ENCODE data around the gene CHP2.
A peak's percentile ranks its signal among the peaks of the same experiment; 100 is the strongest.
"Not testable (repeated sequence)": the region's sequence is repeated elsewhere in the genome, so short reads cannot be mapped to it uniquely, and the experiment has no call there.

The CHP2 gene

DNA sequence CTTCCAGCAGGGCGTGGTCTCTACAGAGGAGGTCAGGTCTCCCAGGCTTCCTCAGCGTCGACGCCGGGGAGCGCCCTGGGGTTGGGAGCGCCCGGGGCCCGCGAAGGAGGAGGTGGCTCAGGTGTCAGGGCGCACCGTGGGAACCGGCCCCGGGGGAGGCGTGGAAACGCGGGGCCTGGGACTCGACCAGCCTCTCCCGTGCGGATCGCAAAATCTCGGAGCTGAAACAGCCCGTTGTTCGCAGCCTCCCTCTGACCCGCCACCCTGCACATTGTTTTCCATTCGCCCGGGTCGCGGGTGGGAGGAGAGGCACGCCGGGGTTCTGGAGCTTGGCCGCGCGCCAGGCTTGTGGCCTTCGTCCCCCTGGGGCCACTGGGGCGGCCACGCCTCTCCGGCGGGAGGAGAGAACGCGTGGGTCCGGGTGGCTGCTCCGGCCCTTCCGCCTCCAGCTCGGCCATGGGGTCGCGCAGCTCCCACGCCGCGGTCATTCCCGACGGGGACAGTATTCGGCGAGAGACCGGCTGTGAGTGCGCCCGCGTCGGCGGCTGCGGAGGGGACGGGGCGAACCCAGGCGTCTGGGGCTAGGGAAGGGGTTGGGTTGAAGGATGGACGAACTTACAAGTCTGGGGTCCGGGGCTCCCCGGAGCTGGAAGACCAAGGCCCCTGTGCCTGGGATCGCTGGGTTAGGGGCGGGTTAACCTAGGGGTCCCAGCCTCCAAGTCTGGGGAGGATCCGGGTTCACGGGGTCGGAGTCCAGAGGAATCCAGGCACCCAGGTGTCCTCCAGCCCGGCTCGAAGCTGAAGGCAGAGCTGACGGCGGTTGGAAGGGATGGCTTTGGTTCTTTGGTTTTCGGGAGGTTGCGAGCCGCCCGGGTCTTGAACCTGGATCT is at the start of gene CHP2:
Gene CHP2, plus strand, starts transcription at position 433 of the 890 bp plus-strand sequence. Its CDS starts 24 bp downstream, at position 457.
- Mint-ChIP-seq H3K27me3 (peaks cover 42 to 68% of the 10 kb centered on the region in 2 donors), H3K36me3 (no peaks in the 10 kb centered on the region), H3K9me3 (peaks cover 0 to 2% of the 10 kb centered on the region in 2 donors), H3K27ac (peak within 1 kb of the TSS; percentile 53), H3K4me3 (peak within 1 kb of the TSS; percentile 60 to 61), H3K4me1 (peaks cover 6 to 9% of the 10 kb centered on the region in 2 donors)
- peak; percentile 34 to 42 for ATAC-seq (replicated peaks)
- DNase-seq = no peak

GRCh38 chr16:23705517-23705902 is 49.3 kb upstream of the CHP2 start:
- ATAC-seq (replicated peaks) (no peak), DNase-seq (no peak)
- Mint-ChIP-seq H3K9me3 (peaks cover 13 to 16% of the 10 kb centered on the region in 2 donors), H3K4me1 (no peaks in the 10 kb centered on the region), H3K4me3 (no peak overlapping the region), H3K36me3 (peaks cover 6 to 10% of the 10 kb centered on the region in 2 donors), H3K27ac (no peak overlapping the region), H3K27me3 (peaks cover 40 to 54% of the 10 kb centered on the region in 2 donors)

- ATAC-seq (replicated peaks) (no peak), DNase-seq (no peak)
- Mint-ChIP-seq H3K4me3 (no peak overlapping the region), H3K4me1 (no peaks in the 10 kb centered on the region), H3K27ac (no peak overlapping the region), H3K27me3 (peaks cover 48 to 63% of the 10 kb centered on the region in 2 donors), H3K9me3 (peaks cover 13 to 16% of the 10 kb centered on the region in 2 donors), H3K36me3 (peaks cover 6 to 10% of the 10 kb centered on the region in 2 donors)
Observed at GRCh38 chr16:23706439-23706838, 48.4 kb upstream of the CHP2 start.

DNA sequence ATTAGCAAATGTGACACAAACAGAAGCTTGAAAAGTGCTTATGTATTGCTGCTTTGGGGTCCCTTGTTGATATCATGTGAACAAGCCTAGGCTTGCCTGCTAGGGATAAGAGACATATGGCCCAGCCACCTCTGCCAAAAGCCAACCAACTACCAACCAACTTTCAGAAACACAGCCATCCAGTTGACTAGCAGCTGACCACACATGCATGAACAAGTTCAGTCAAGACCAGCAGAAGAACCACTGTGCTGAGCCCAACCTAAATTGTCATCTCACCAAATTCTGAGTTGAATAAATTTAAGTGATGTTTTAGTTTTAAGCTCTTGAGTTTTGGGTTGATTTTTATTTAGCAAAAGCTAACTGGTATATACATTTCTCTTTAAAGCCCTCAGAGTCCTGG is 45.3 kb upstream of the CHP2 start:
- peaks cover 57 to 77% of the 10 kb centered on the region in 2 donors for H3K27me3 Mint-ChIP-seq
- no peaks in the 10 kb centered on the region for H3K4me1 Mint-ChIP-seq
- H3K9me3 Mint-ChIP-seq = peaks cover 8 to 11% of the 10 kb centered on the region in 2 donors
- no peak for DNase-seq
- H3K36me3 Mint-ChIP-seq = peaks cover 4 to 7% of the 10 kb centered on the region in 2 donors
- no peak overlapping the region for H3K27ac Mint-ChIP-seq
- H3K4me3 Mint-ChIP-seq = no peak overlapping the region
- no peak for ATAC-seq (replicated peaks)

GRCh38 chr16:23710008-23710407 is 44.8 kb upstream of the CHP2 start:
- H3K27ac Mint-ChIP-seq = no peak overlapping the region
- ATAC-seq (replicated peaks) (no peak), DNase-seq (no peak)
- H3K9me3 Mint-ChIP-seq = peaks cover 8 to 11% of the 10 kb centered on the region in 2 donors
- H3K36me3 Mint-ChIP-seq = peaks cover 4 to 7% of the 10 kb centered on the region in 2 donors
- H3K4me1 Mint-ChIP-seq = no peaks in the 10 kb centered on the region
- H3K27me3 Mint-ChIP-seq = peaks cover 57 to 77% of the 10 kb centered on the region in 2 donors
- H3K4me3 Mint-ChIP-seq = no peak overlapping the region

DNA sequence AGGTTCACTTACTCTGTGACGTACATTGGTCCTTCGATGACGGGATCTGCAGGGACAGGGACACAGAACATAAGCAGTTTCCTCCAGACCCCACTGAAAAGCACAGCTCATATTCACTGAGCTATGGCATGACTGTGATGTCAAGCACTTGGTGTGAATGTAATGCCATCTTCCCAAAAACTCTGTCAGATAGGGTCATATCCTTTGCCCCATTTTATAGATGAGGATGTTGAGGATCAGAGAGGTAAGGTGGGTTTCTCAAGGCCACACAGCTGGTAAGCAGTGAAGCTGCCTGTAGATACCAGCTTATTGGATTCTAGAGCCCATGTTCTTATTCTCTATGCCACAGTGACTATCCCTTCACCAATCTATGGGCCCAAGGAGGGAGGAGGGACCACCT is 44.3 kb upstream of the CHP2 start:
- Mint-ChIP-seq H3K4me3 (no peak overlapping the region), H3K27me3 (peaks cover 54 to 75% of the 10 kb centered on the region in 2 donors), H3K36me3 (peaks cover 4 to 7% of the 10 kb centered on the region in 2 donors), H3K27ac (no peak overlapping the region), H3K4me1 (no peaks in the 10 kb centered on the region), H3K9me3 (peaks cover 8 to 11% of the 10 kb centered on the region in 2 donors)
- ATAC-seq (replicated peaks) = no peak
- no peak for DNase-seq

DNA sequence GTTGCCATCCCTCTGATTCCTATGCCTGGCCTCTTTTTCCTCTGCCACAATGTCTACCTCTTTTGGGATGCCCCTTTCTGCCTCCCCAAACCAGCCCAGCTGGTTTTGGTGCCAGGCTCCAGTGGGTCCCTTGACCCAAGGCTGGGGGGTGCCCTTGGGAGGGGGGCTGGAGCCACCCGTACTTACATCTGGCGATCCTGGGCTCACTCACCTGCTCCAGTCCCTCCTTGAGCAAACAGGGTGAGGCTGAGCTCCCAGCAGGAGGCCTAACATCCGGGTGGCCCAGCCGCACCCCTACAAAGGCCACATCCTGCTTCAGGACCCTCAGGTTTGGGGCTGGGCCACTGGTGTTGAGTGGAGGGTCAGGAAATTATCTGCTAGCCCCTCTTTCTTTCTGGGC is 43.0 kb upstream of the CHP2 start:
- peaks cover 52 to 68% of the 10 kb centered on the region in 2 donors for H3K27me3 Mint-ChIP-seq
- peaks cover 8 to 11% of the 10 kb centered on the region in 2 donors for H3K9me3 Mint-ChIP-seq
- no peak overlapping the region for H3K4me3 Mint-ChIP-seq
- no peak overlapping the region for H3K27ac Mint-ChIP-seq
- peaks cover 4 to 7% of the 10 kb centered on the region in 2 donors for H3K36me3 Mint-ChIP-seq
- DNase-seq (no peak), ATAC-seq (replicated peaks) (no peak)
- no peaks in the 10 kb centered on the region for H3K4me1 Mint-ChIP-seq

- H3K4me3 Mint-ChIP-seq = no peak within 1 kb of the TSS
- peaks cover 57 to 76% of the 10 kb centered on the region in 2 donors for H3K27me3 Mint-ChIP-seq
Observed at GRCh38 chr16:23712976-23713375, 41.9 kb upstream of the CHP2 start, which contains the start of gene ERN2. Gene ERN2, minus strand, starts transcription at chr16:23713222. Its CDS starts 35 bp downstream, at chr16:23713187.

GRCh38 chr16:23716484-23716883 is 38.3 kb upstream of the CHP2 start:
- H3K9me3 Mint-ChIP-seq = peaks cover 0 to 1% of the 10 kb centered on the region in 2 donors
- no peak overlapping the region for H3K27ac Mint-ChIP-seq
- no peak for ATAC-seq (replicated peaks)
- H3K27me3 Mint-ChIP-seq = peaks cover 44 to 64% of the 10 kb centered on the region in 2 donors
- no peak overlapping the region for H3K4me3 Mint-ChIP-seq
- H3K4me1 Mint-ChIP-seq = no peaks in the 10 kb centered on the region
- no peaks in the 10 kb centered on the region for H3K36me3 Mint-ChIP-seq
- DNase-seq = no peak

More at GRCh38 chr16:23712976-23713375, 41.9 kb upstream of the CHP2 start, which contains the start of gene ERN2:
- Mint-ChIP-seq H3K27ac (no peak within 1 kb of the TSS), H3K4me1 (no peaks in the 10 kb centered on the region), H3K36me3 (peaks cover 4 to 7% of the 10 kb centered on the region in 2 donors), H3K9me3 (peaks cover 8 to 11% of the 10 kb centered on the region in 2 donors)
- ATAC-seq (replicated peaks) = no peak
- DNase-seq = no peak

GRCh38 chr16:23722613-23723240 is 32.1 kb upstream of the CHP2 start:
- not testable (repeated sequence) for DNase-seq; ATAC-seq (replicated peaks); H3K9me3 Mint-ChIP-seq; H3K36me3 Mint-ChIP-seq; H3K4me3 Mint-ChIP-seq; H3K4me1 Mint-ChIP-seq; H3K27ac Mint-ChIP-seq
- H3K27me3 Mint-ChIP-seq = peaks cover 8 to 20% of the 10 kb centered on the region in 2 donors

DNA sequence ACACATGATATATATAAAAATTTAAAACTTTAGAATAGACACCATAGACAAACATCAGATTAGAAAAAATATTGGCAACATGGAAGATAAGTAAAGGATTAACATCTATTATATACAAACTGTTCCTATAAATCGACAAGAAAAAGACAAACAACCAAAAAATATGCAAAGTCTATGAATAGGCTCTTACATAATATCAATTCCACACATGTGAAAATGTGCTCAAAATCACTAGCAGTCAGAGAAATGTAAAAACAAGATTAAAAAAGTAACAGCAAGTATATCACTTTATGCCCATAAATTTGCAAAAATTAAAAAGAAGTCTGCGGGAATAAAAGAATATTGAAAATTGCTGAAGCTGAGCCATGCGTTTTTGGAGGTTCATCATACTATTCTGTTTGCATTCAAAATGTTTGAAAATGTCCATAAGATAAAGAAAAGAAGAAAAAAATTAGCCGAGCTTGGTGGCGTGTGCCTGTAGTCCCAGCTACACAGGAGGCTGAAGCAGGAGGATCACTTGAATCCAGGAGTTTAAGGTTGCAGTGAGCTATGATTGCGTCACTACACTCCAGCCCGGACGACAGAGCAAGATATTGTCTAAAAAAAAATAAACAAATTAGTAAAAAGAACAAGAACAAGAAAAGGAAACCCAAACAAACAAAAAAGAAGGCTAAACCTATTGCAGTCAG is 30.6 kb upstream of the CHP2 start:
- ATAC-seq (replicated peaks) (no peak), DNase-seq (no peak)
- peaks cover 4 to 15% of the 10 kb centered on the region in 2 donors for H3K27me3 Mint-ChIP-seq
- H3K27ac Mint-ChIP-seq = no peak overlapping the region
- no peak overlapping the region for H3K4me3 Mint-ChIP-seq
- H3K9me3 Mint-ChIP-seq = peaks cover 6 to 7% of the 10 kb centered on the region in 2 donors
- peaks cover 0 to 4% of the 10 kb centered on the region in 2 donors for H3K36me3 Mint-ChIP-seq
- H3K4me1 Mint-ChIP-seq = peaks cover 4 to 5% of the 10 kb centered on the region in 2 donors

DNA sequence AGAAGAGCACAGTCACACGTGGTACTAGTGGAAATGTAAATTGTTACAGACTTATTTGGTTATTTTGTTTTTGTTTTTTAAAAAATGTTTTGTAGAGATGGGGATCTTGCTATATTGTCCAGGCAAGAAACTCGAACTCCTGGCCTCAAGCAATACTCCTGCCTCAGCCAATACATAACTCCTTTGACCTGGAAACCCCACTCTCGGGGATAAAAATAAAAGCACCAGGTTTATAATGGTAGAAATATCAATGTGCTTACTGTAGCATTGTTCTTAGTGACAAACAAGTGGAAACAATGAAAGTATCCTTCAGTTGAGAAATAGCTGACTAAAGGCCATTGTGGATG is 30.1 kb upstream of the CHP2 start:
- Mint-ChIP-seq H3K36me3 (peaks cover 0 to 4% of the 10 kb centered on the region in 2 donors), H3K27ac (no peak overlapping the region), H3K27me3 (peaks cover 6 to 16% of the 10 kb centered on the region in 2 donors), H3K4me3 (no peak overlapping the region), H3K4me1 (peaks cover 4 to 5% of the 10 kb centered on the region in 2 donors), H3K9me3 (peaks cover 6 to 7% of the 10 kb centered on the region in 2 donors)
- DNase-seq (no peak), ATAC-seq (replicated peaks) (no peak)

DNA sequence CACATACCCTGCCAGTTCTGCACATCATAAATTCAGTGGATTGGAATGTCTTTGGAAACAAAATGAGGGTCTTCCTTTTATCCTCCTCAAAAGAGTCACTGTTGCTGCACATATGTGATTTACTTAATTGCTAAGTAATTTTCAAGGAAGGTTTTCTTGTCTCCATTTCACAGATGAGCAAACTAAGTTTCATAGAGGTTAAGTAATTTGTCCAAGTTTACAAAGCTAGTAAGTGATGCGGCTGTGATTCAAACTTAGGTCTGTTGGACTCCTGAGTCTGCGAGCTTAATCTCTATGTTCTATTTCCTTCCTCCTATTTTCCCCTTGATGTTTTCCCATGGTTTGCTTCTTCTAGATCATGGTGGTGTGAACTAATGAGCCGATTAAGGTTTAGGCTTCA is 28.1 kb upstream of the CHP2 start:
- DNase-seq (no peak), ATAC-seq (replicated peaks) (no peak)
- no peak overlapping the region for H3K27ac Mint-ChIP-seq
- H3K9me3 Mint-ChIP-seq = peaks cover 5 to 6% of the 10 kb centered on the region in 2 donors
- H3K36me3 Mint-ChIP-seq = peaks cover 0 to 4% of the 10 kb centered on the region in 2 donors
- H3K4me3 Mint-ChIP-seq = no peak overlapping the region
- peaks cover 4 to 5% of the 10 kb centered on the region in 2 donors for H3K4me1 Mint-ChIP-seq
- peaks cover 8 to 17% of the 10 kb centered on the region in 2 donors for H3K27me3 Mint-ChIP-seq

GRCh38 chr16:23728112-23728477 is 26.7 kb upstream of the CHP2 start:
- Mint-ChIP-seq H3K27ac (no peak overlapping the region), H3K4me1 (peaks cover 4 to 5% of the 10 kb centered on the region in 2 donors), H3K4me3 (no peak overlapping the region), H3K9me3 (peaks cover 2% of the 10 kb centered on the region in 2 donors), H3K27me3 (peaks cover 10 to 25% of the 10 kb centered on the region in 2 donors), H3K36me3 (peaks cover 0 to 2% of the 10 kb centered on the region in 2 donors)
- ATAC-seq (replicated peaks) (peak in 1 of 2 donors; percentile 2), DNase-seq (no peak)
